RPMI8226 (cell line): ENCODE measurements around the gene SHBG.
"Not testable (repeated sequence)": the region's sequence is repeated elsewhere in the genome, so short reads cannot be mapped to it uniquely, and the experiment has no call there.

Experiments used
- DNase-seq: peaks from one replicate; pipeline ENCODE4 v3.0.0-alpha.2; 2015

Gene SHBG

GRCh38 chr17:7629939-7630571 is at the start of gene SHBG:
TSS of gene SHBG (plus strand) at chr17:7630135. CDS start at chr17:7630173, 38 bp downstream.
- DNase-seq: no peak

DNA sequence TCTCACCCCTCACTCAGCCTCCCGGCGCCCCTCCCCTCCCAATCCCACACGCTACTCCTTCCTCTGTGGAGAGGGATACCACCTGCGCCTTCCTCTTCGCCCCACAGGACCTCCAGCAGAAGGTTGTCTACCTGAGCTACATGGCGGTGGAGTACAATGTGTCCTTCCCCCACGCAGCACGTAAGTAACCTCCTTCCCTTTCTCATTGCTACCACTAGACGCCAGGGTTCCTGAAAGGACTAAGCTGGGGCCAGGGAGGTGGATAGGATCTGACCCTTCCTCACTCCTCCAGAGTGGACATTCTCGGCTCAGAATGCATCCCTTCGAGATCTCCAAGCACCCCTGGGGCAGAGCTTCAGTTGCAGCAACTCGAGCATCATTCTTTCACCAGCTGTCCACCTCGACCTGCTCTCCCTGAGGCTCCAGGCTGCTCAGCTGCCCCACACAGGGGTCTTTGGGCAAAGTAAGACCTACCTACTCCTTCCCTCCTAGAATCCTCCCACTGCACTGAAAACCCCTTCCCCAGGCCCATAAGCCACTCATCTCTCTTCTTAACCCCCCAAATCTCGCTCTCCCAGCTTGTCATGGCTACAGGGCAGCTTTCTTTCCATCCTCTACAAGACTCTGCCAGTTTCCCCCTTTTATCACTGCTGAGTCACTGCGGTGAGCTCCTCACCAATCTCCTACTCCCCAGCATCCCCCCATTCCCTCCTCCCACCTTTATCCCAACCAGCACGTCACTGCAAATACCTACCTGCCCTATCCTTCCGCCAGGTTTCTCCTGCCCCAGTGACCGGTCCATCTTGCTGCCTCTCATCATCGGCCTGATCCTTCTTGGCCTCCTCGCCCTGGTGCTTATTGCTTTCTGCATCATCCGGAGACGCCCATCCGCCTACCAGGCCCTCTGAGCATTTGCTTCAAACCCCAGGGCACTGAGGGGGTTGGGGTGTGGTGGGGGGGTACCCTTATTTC is 49.0 kb upstream of the SHBG start:
- DNase-seq: no peak

- DNase-seq: no peak
These were observed 47.3 kb upstream of the SHBG start for GRCh38 chr17:7582396-7583252.

- DNase-seq: peak; percentile 94
These were observed 46.5 kb upstream of the SHBG start, which contains the start of gene MPDU1 for GRCh38 chr17:7583253-7584109. TSS of gene MPDU1 (plus strand) at chr17:7583852. CDS start at chr17:7583863, 11 bp downstream.

DNA sequence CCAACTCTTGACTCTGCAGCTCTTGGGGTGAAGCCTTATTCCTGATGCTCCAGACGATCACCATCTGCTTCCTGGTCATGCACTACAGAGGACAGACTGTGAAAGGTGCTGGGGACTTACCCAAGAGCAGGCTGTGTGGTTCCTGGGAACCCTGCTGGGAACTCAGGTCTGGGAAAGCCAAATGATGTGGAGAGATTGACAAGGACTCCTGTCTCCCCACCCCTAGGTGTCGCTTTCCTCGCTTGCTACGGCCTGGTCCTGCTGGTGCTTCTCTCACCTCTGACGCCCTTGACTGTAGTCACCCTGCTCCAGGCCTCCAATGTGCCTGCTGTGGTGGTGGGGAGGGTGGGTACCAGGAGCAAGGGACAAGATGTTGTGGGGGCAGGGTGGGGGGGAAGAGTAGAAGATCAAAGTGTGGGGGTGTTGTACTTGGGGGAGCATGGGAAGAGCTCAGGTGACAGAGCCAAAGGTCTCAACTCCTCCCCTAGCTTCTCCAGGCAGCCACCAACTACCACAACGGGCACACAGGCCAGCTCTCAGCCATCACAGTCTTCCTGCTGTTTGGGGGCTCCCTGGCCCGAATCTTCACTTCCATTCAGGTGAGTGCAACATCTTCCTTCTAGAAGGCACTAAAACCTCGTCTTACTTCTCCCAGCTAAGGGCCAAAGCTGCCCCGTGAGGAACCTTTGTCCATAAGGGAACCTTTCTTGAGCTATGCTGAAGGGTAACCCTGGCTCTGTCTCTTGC is 43.1 kb upstream of the SHBG start:
- DNase-seq: no peak

DNA sequence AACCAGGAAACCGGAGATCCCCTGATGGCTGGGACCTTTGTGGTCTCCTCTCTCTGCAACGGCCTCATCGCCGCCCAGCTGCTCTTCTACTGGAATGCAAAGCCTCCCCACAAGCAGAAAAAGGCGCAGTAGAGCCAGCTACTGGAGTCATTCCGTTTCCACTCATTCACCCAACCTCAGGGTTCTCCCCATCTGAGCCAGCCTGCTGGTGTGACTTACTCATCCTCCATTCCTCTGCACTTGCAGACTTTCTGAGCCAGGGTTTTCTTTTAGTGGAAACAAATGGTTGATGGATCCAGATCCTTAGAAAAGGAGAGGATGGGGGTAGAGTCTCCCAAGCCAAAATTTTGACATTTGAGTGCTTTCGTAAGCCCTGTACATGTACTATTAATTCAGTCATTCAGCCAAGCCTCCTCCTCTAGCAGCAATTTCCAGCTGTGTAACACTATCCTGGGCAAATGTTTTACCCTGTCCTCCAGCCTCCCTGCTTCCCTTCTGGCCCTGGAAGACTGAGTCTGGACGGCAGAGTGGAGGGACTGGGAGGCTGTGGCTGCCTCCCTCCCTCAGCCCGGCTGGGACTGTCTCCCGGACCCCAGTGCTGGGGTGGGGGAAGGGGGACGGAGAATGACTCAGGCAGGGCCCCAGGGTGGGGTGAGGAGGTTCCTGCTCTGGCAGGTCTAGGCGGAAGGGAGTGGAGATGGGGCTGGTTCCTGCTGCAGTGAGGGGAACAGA is 42.3 kb upstream of the SHBG start:
- DNase-seq: no peak

- no peak for DNase-seq
These were observed 41.3 kb upstream of the SHBG start for GRCh38 chr17:7588553-7589203.

- DNase-seq: no peak
These were observed 40.6 kb upstream of the SHBG start for GRCh38 chr17:7589204-7589868.

- DNase-seq: no peak
These were observed 39.8 kb upstream of the SHBG start, which contains the start of gene SOX15 for GRCh38 chr17:7589891-7590691. TSS of gene SOX15 (minus strand) at chr17:7590094. CDS start at chr17:7589676, 418 bp downstream.

- DNase-seq: no peak
These were observed 39.2 kb upstream of the SHBG start for GRCh38 chr17:7590743-7591142.

GRCh38 chr17:7591596-7591995 is 38.3 kb upstream of the SHBG start:
- no peak for DNase-seq

GRCh38 chr17:7592422-7593021 is 37.4 kb upstream of the SHBG start:
- DNase-seq: no peak

DNA sequence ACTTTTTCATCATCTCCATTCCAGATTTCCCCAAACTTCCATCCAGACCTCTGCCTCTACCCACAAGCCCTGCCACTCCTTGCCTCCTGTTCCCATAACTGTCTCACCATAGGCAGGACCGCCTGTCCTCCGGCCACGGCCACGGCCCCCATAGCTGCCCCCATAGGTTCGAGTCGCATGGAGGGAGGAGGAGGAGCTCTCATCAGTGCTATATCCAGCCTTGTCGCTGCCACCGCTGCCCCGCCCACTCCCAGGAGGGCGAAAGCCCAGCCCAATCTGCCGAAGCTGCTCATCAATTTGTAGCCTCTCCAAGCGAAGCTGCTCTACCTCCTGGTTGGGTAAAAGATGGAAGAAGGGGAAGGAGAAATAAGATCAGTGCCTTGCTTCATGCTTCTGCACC is 36.6 kb upstream of the SHBG start:
- no peak for DNase-seq

GRCh38 chr17:7597561-7597960 is 32.4 kb upstream of the SHBG start:
- not testable (repeated sequence) for DNase-seq

GRCh38 chr17:7606280-7606679 is 23.7 kb upstream of the SHBG start:
- DNase-seq: no peak

DNA sequence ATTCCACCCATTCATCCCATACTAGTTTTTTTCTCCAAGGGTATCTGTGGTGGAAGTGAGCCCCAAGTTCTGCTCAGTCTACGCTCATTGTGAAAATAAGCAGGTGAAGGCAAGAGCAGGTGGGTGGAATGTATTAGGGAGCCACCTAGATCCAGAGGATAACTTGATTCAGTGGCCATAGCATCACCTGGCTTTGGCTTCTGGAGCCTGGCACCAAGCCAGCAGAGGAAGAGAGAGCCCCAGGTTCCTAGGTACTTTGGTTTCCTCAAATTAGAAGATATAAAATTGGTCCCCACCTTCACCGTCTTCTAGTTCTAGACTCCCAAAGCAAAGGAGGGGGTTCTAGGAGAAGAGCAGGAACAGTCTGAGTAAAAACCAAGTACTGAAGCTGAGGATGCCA is 19.3 kb upstream of the SHBG start:
- no peak for DNase-seq

GRCh38 chr17:7611635-7612293 is 18.2 kb upstream of the SHBG start:
- no peak for DNase-seq

- DNase-seq: no peak
These were observed 17.7 kb upstream of the SHBG start for GRCh38 chr17:7612294-7612640.
